HepG2 (cell line): ENCODE data around the gene DOP1B. TPM values are rescaled to one million over a fixed set of nuclear protein-coding genes. Genes with fewer than 3 reads are reported as not detected.
A peak's percentile ranks its signal among the peaks of the same experiment; 100 is the strongest.

Source experiments
- ATF3 ChIP-seq: sonication (generic); formaldehyde crosslinking; IDR thresholded peaks from 2 replicates; pipeline ENCODE4 v1.4.0; 2020; ENCODE audit warnings: missing genetic modification reagents
- CBX5 ChIP-seq: sonication (generic); formaldehyde crosslinking; IDR thresholded peaks from 2 replicates; pipeline ENCODE4 v1.4.0; 2020; ENCODE audit warnings: missing genetic modification reagents, borderline replicate concordance
- SNAPC2 ChIP-seq: sonication (generic); formaldehyde crosslinking; IDR thresholded peaks from 2 replicates; pipeline ENCODE4 v1.8.1; 2022; ENCODE audit warnings: mild to moderate bottlenecking, missing genetic modification reagents
- TIGD3 ChIP-seq: sonication (generic); formaldehyde crosslinking; IDR thresholded peaks from 2 replicates; pipeline ENCODE4 v1.5.1; 2020; ENCODE audit warnings: mild to moderate bottlenecking, missing genetic modification reagents, borderline replicate concordance
- ZBTB10 ChIP-seq: sonication (generic); formaldehyde crosslinking; IDR thresholded peaks from 2 replicates; pipeline ENCODE4 v1.4.0; 2020; ENCODE audit warnings: missing genetic modification reagents, borderline replicate concordance
- ZFAT ChIP-seq: sonication (generic); formaldehyde crosslinking; conservative IDR thresholded peaks from 2 replicates; pipeline ENCODE4 v1.8.1; 2023; ENCODE audit warnings: missing genetic modification reagents, inconsistent platforms
- ZNF343 ChIP-seq: sonication (generic); formaldehyde crosslinking; IDR thresholded peaks from 2 replicates; pipeline ENCODE4 v1.4.0; 2020; ENCODE audit warnings: mild to moderate bottlenecking, missing genetic modification reagents
- ZNF557 ChIP-seq: sonication (generic); formaldehyde crosslinking; IDR thresholded peaks from 2 replicates; pipeline ENCODE4 v1.4.0; 2020; ENCODE audit warnings: missing genetic modification reagents
- ZNF674 ChIP-seq: sonication (generic); formaldehyde crosslinking; IDR thresholded peaks from 2 replicates; pipeline ENCODE4 v1.5.0; 2020; ENCODE audit warnings: low read depth, mild to moderate bottlenecking, missing genetic modification reagents
- ZNF687 ChIP-seq: sonication (generic); formaldehyde crosslinking; IDR thresholded peaks from 2 replicates; pipeline ENCODE4 v1.5.1; 2020; ENCODE audit warnings: mild to moderate bottlenecking, missing genetic modification reagents, moderate library complexity
- ZNF776 ChIP-seq: sonication (generic); formaldehyde crosslinking; IDR thresholded peaks from 2 replicates; pipeline ENCODE4 v1.4.0; 2020; ENCODE audit warnings: mild to moderate bottlenecking, missing genetic modification reagents
- ZNF777 ChIP-seq: sonication (generic); formaldehyde crosslinking; IDR thresholded peaks from 2 replicates; pipeline ENCODE4 v1.4.0; 2020; ENCODE audit warnings: missing genetic modification reagents
- ZNF850 ChIP-seq: sonication (generic); formaldehyde crosslinking; conservative IDR thresholded peaks from 2 replicates; pipeline ENCODE4 v1.9.0; 2021; ENCODE audit warnings: mild to moderate bottlenecking, missing genetic modification reagents
- ZSCAN22 ChIP-seq: sonication (generic); formaldehyde crosslinking; IDR thresholded peaks from 2 replicates; pipeline ENCODE4 v1.4.0; 2020; ENCODE audit warnings: mild to moderate bottlenecking, missing genetic modification reagents
- polyA plus RNA-seq, 8 experiments: library from polyadenylated mRNA; depleted of rRNA in 3 of 8; stranded (reverse) in 7 of 8; unstranded in 1 of 8; fragments of >200 nt; fragmentation: Illumina TruSeq in 4 of 8; extraction: Trizol in 4 of 8; gene quantifications; 2 replicates each; pipeline versions ENCODE4 v1.2.1 to v1.2.3, GENCODE V29; 2011 to 2016; ENCODE audit warnings: low read depth in 4 of 8, missing spikeins in 1 of 8, mixed read lengths in 1 of 8; ENCODE audit not compliant: insufficient read depth in 1 of 8
- total RNA-seq, 5 experiments: library from RNA; depleted of rRNA; stranded (reverse); fragments of >200 nt; fragmentation: Illumina TruSeq; extraction: Trizol; gene quantifications; 2 replicates each; pipeline ENCODE4 v1.2.3, GENCODE V29; 2016; ENCODE audit warnings: low read depth in 1 of 5
- TF ChIP-seq, protein P1 (sequence below): IDR thresholded peaks from 2 replicates; pipeline ENCODE4 v1.6.1; 2016; ENCODE audit warnings: missing compliant biosample characterization, missing genetic modification reagents, borderline replicate concordance
- TF ChIP-seq, protein P2 (sequence below): sonication (generic); formaldehyde crosslinking; IDR thresholded peaks from 2 replicates; pipeline ENCODE4 v1.5.0; 2020; ENCODE audit warnings: mild to moderate bottlenecking, missing genetic modification reagents, borderline replicate concordance

Gene DOP1B
- total and polyA plus RNA-seq, 2 of the 13 experiments (the other 11 are each of a cell fraction or from before 2014, with no cell fraction given): 2.8 to 3.2 TPM

DNA sequence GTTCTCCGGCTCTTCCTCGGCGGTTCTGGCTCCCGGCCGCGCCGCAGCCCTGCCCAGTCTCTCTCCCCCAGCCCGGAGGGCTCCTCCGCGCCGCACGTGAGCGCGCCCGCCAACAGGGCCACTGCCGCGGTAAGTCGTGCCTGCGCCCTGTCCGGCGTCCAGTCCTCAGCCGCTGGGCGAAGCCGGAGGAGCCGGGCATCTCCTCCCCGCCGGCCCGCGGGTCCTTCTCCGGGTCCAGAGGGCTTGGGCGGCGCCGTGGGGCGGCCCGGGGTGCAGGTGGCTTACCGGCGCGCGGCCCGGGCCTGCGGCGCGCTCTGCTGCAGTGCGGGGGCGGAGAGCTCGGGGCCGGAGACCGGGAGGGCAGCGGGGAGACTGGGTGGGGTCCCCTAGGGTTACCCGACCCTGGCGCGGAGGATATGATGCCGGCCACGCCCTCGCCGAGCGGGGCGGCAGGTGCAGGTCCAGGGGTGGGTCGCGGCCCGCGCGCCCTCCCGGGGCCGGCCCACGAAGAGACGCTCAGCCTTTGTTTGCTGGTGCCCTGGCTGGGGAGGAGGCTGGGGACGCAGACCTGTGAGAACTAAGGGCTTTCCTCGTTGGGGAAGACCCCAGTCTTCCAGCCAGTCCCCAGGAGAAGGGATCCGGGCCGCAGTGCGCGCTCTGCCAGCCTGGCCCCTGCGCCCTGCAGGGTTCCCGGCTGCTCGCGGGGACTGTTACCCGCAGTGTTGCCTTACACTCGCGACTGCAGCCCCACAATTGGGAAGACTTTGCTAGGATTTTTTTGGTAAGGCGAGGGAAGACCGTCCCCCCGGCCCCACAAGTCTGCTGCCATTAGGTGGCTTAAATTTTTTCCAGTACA lies at the start of gene DOP1B (continued):
- TF ChIP-seq, protein P1, sequence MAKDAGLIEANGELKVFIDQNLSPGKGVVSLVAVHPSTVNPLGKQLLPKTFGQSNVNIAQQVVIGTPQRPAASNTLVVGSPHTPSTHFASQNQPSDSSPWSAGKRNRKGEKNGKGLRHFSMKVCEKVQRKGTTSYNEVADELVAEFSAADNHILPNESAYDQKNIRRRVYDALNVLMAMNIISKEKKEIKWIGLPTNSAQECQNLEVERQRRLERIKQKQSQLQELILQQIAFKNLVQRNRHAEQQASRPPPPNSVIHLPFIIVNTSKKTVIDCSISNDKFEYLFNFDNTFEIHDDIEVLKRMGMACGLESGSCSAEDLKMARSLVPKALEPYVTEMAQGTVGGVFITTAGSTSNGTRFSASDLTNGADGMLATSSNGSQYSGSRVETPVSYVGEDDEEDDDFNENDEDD: peak; percentile 19; the same call in 1 of the 2 replicates
- TF ChIP-seq ZNF687 (CRISPR knock-in tag) (peak; percentile 67), ATF3 (CRISPR knock-in tag) (no peak), ZNF777 (CRISPR knock-in tag) (peak; percentile 76; the same call in 1 of the 2 replicates), TIGD3 (CRISPR knock-in tag) (no peak), ZNF850 (CRISPR knock-in tag) (no peak), ZSCAN22 (CRISPR knock-in tag) (no peak), SNAPC2 (CRISPR knock-in tag) (peak; percentile 69), ZNF343 (CRISPR knock-in tag) (no peak; the same call in 1 of the 2 replicates), ZNF674 (no peak), ZBTB10 (CRISPR knock-in tag) (no peak), CBX5 (no peak), ZNF776 (CRISPR knock-in tag) (0 out of 2 replicates have a peak, but pooled peaks have one; percentile 53), ZNF557 (CRISPR knock-in tag) (no peak), ZFAT (no peak)
- TF ChIP-seq, protein P2, sequence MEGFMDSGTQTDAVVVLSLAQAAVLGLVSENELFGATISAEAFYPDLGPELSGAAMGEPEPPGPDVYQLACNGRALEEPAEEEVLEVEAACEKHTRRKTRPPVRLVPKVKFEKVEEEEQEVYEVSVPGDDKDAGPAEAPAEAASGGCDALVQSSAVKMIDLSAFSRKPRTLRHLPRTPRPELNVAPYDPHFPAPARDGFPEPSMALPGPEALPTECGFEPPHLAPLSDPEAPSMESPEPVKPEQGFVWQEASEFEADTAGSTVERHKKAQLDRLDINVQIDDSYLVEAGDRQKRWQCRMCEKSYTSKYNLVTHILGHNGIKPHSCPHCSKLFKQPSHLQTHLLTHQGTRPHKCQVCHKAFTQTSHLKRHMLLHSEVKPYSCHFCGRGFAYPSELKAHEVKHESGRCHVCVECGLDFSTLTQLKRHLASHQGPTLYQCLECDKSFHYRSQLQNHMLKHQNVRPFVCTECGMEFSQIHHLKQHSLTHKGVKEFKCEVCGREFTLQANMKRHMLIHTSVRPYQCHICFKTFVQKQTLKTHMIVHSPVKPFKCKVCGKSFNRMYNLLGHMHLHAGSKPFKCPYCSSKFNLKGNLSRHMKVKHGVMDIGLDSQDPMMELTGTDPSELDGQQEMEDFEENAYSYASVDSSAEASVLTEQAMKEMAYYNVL (CRISPR knock-in tag): 0 out of 2 replicates have a peak, but pooled peaks have one; percentile 17
